MM.1S (cell line): ENCODE data around the gene ASIC4.

Experiments used
- CTCF ChIP-seq: fragments of 300-600 bp; sonication (generic); IDR thresholded peaks from 2 replicates; pipeline ENCODE4 v1.5.1; 2016; ENCODE audit warnings: antibody characterized with exemption, low read length, mixed read lengths
- EZH2 ChIP-seq: fragments of 300-600 bp; sonication (generic); optimal IDR thresholded peaks from 2 replicates; pipeline ENCODE3; 2017; ENCODE audit warnings: low read depth, mild to moderate bottlenecking, antibody characterized with exemption, low read length, mixed read lengths

GRCh38 chr2:219480004-219480403 is 34.3 kb upstream of the ASIC4 start:
- TF ChIP-seq CTCF (no peak), EZH2 (no peak)
